ENCODE measurements around the gene SMYD3. TPM values are rescaled to one million over a fixed set of nuclear protein-coding genes. Genes with fewer than 3 reads are reported as not detected.

The SMYD3 gene
- total RNA-seq, 1 donor from 2014 or later = 20.8 TPM

GRCh38 chr1:246091477-246091876, 415.6 kb downstream of the SMYD3 start:
- Mint-ChIP-seq H3K4me3 (no peak overlapping the region), H3K36me3 (ENCODE audit: low read depth) (peaks cover 10% of the 10 kb centered on the region), H3K27me3 (no peaks in the 10 kb centered on the region), H3K27ac (no peak overlapping the region), H3K4me1 (no peaks in the 10 kb centered on the region), H3K9me3 (peaks cover 6% of the 10 kb centered on the region)
- CTCF ChIA-PET = no interaction called here
- intact Hi-C loops (cut with micrococcal nuclease) = no loop called here
- no peak for ATAC-seq (ENCODE audit: low read depth)
- no peak for TF ChIP-seq CTCF (IDR thresholded peaks at IDR 0.05)
- POLR2A ChIA-PET = no interaction called here
- no peak for DNase-seq

GRCh38 chr1:246086191-246086590, 420.9 kb downstream of the SMYD3 start:
- no peaks in the 10 kb centered on the region for H3K27me3 Mint-ChIP-seq
- no peak overlapping the region for H3K27ac Mint-ChIP-seq
- ATAC-seq (ENCODE audit: low read depth) = no peak
- no peak for TF ChIP-seq CTCF (IDR thresholded peaks at IDR 0.05)
- peaks cover 11% of the 10 kb centered on the region for H3K9me3 Mint-ChIP-seq
- ChIA-PET CTCF (no interaction called here), POLR2A (no interaction called here)
- no peaks in the 10 kb centered on the region for H3K4me1 Mint-ChIP-seq
- intact Hi-C loops (cut with micrococcal nuclease) = no loop called here
- H3K36me3 Mint-ChIP-seq (ENCODE audit: low read depth) = peaks cover 9% of the 10 kb centered on the region
- no peak for DNase-seq
- H3K4me3 Mint-ChIP-seq = no peak overlapping the region

- Mint-ChIP-seq H3K27me3 (no peaks in the 10 kb centered on the region), H3K27ac (no peak overlapping the region), H3K36me3 (ENCODE audit: low read depth) (peaks cover 9% of the 10 kb centered on the region), H3K4me1 (no peaks in the 10 kb centered on the region), H3K4me3 (no peak overlapping the region), H3K9me3 (peaks cover 11% of the 10 kb centered on the region)
- DNase-seq (no peak), ATAC-seq (ENCODE audit: low read depth) (no peak)
- intact Hi-C loops (cut with micrococcal nuclease) = no loop called here
- CTCF ChIA-PET = no interaction called here
- POLR2A ChIA-PET = no interaction called here
- TF ChIP-seq CTCF (IDR thresholded peaks at IDR 0.05) = no peak
These were observed 423.7 kb downstream of the SMYD3 start for GRCh38 chr1:246083416-246083815.

GRCh38 chr1:246081856-246082668, 425.0 kb downstream of the SMYD3 start:
- DNase-seq (no peak), ATAC-seq (ENCODE audit: low read depth) (no peak)
- Mint-ChIP-seq H3K27me3 (no peaks in the 10 kb centered on the region), H3K36me3 (ENCODE audit: low read depth) (peaks cover 9% of the 10 kb centered on the region), H3K4me1 (no peaks in the 10 kb centered on the region), H3K9me3 (peaks cover 9% of the 10 kb centered on the region), H3K27ac (no peak overlapping the region), H3K4me3 (no peak overlapping the region)
- no peak for TF ChIP-seq CTCF (IDR thresholded peaks at IDR 0.05)
- intact Hi-C loops (cut with micrococcal nuclease) = no loop called here
- ChIA-PET POLR2A (no interaction called here), CTCF (no interaction called here)

GRCh38 chr1:246081138-246081702, 425.9 kb downstream of the SMYD3 start:
- ChIA-PET CTCF (no interaction called here), POLR2A (no interaction called here)
- no peak overlapping the region for H3K27ac Mint-ChIP-seq
- no peak for ATAC-seq (ENCODE audit: low read depth)
- no peak for TF ChIP-seq CTCF (IDR thresholded peaks at IDR 0.05)
- H3K27me3 Mint-ChIP-seq = no peaks in the 10 kb centered on the region
- peaks cover 8% of the 10 kb centered on the region for H3K9me3 Mint-ChIP-seq
- DNase-seq = no peak
- H3K36me3 Mint-ChIP-seq (ENCODE audit: low read depth) = peaks cover 9% of the 10 kb centered on the region
- no peak overlapping the region for H3K4me3 Mint-ChIP-seq
- intact Hi-C loops (cut with micrococcal nuclease) = no loop called here
- H3K4me1 Mint-ChIP-seq = no peaks in the 10 kb centered on the region
